Fibroblast of villous mesenchyme (primary cell): ENCODE data around the gene NDUFB10. TPM values are rescaled to one million over a fixed set of nuclear protein-coding genes. Genes with fewer than 3 reads are reported as not detected.

Experiments used
- DNase-seq: peaks from one replicate; pipeline ENCODE4 v3.0.0-alpha.2; 2010; ENCODE audit warnings: low read depth
- H3K4me3 ChIP-seq: 2 replicates; pipeline ENCODE4 v1.5.1; 2011; ENCODE audit warnings: low read depth, mild to moderate bottlenecking, low read length
- total RNA-seq: library from RNA; depleted of rRNA; stranded (reverse); fragments of >200 nt; gene quantifications from 2 replicates; pipeline ENCODE4 v1.2.3, GENCODE V29; 2012
- TF ChIP-seq, protein P1 (sequence below): IDR thresholded peaks from 2 replicates; pipeline ENCODE4 v1.5.1; 2012; ENCODE audit warnings: low read depth, mild to moderate bottlenecking, low read length; ENCODE audit not compliant: insufficient read depth

NDUFB10 gene
- total RNA-seq, 1 donor, result 87.2 TPM

DNA sequence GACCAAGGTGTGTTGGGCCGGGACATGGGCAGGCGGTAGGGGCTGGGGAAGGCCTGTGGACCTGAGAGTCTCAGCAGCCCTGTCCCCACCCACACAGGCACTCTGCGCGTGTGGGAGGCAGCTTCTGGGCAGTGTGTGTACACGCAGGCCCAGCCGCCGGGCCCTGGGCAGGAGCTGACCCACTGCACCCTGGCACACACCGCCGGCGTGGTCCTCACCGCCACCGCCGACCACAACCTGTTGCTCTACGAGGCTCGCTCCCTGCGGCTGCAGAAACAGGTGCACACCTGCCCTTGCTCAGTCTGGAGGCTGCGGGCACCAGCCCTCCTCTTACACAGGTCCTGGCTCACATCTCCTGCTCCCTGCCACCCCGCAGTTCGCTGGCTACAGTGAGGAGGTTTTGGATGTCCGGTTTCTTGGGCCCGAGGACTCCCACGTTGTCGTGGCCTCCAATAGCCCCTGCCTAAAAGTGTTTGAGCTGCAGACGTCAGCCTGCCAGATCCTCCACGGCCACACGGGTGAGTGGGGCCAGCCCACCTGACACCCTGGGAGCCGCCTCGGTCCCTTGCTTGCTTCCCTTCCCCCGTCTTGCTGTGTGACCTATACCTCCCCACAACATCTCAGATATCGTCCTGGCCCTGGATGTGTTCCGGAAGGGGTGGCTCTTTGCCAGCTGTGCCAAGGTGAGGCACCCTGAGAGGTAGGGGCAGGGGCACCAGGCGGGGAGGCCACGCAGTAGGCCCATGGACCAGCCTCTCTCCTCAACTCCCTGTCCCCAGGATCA, 16.3 kb downstream of the NDUFB10 start:
- DNase-seq, result no peak
- TF ChIP-seq, protein P1, sequence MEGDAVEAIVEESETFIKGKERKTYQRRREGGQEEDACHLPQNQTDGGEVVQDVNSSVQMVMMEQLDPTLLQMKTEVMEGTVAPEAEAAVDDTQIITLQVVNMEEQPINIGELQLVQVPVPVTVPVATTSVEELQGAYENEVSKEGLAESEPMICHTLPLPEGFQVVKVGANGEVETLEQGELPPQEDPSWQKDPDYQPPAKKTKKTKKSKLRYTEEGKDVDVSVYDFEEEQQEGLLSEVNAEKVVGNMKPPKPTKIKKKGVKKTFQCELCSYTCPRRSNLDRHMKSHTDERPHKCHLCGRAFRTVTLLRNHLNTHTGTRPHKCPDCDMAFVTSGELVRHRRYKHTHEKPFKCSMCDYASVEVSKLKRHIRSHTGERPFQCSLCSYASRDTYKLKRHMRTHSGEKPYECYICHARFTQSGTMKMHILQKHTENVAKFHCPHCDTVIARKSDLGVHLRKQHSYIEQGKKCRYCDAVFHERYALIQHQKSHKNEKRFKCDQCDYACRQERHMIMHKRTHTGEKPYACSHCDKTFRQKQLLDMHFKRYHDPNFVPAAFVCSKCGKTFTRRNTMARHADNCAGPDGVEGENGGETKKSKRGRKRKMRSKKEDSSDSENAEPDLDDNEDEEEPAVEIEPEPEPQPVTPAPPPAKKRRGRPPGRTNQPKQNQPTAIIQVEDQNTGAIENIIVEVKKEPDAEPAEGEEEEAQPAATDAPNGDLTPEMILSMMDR, result no peak

DNA sequence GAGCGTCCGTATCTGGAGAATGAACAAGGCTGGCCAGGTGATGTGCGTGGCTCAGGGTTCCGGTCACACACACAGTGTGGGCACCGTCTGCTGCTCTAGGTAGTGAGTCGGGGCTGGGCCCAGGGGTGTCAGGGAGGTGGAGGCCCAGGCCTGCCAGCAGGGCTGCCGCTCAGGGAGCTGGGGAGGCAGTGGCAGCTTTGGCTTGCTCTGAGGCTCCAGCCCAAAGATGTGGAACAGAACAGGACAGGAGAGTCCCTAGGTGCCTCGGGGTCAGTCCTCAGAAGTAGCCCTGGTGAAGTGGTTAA, 16.8 kb downstream of the NDUFB10 start:
- TF ChIP-seq, protein P1, result no peak
- DNase-seq, result no peak
- no peak overlapping the region for H3K4me3 ChIP-seq

More for the DNA sequence above, 16.3 kb downstream of the NDUFB10 start:
- H3K4me3 ChIP-seq, result no peak overlapping the region

DNA sequence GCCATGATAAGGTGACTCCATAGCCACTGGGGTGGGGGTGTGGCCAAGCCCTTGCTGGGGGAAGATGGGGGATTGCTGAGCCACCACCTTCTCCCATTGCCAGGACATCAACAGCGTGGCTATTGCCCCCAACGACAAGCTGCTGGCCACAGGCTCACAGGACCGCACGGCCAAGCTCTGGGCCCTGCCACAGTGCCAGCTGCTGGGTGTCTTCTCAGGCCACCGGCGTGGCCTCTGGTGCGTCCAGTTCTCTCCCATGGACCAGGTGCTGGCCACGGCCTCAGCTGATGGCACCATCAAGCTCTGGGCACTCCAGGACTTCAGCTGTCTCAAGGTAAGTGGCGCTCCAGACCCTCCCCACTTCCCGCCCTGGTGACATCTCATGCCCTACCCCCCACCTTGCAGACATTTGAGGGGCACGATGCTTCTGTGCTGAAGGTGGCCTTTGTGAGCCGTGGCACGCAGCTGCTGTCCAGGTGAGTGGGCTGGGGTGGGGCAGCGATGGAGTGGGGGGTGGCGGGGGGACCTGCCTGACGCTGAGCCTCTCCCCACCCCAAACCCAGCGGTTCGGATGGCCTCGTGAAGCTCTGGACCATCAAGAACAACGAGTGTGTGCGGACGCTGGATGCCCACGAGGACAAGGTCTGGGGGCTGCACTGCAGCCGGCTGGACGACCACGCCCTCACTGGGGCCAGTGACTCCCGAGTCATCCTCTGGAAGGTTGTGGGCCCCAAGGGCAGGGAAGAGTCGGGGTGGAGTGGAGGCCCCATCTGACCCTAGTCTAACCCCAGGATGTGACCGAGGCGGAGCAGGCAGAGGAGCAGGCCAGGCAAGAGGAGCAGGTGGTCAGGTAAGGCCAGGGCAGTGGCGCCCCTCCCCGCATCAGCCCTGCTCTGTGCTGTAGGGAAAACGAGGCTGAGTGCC, 17.9 kb downstream of the NDUFB10 start:
- no peak for DNase-seq
- H3K4me3 ChIP-seq, result no peak overlapping the region
- TF ChIP-seq, protein P1, result no peak

DNA sequence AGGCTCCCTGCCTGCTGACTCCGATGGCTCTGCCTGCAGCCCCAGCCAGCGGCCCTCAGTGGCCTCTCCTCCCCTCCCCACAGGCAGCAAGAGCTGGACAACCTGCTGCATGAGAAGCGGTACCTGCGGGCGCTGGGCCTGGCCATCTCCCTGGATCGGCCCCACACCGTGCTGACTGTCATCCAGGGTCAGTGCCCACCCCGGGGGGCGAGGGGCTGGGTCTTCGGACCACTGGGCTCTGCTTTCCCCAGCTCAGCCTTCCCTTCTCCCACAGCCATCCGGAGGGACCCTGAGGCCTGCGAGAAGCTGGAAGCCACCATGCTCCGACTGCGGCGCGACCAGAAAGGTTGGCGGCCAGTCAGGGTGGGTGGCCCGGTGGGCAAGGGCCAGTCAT, 18.5 kb downstream of the NDUFB10 start:
- no peak overlapping the region for H3K4me3 ChIP-seq
- no peak for DNase-seq
- TF ChIP-seq, protein P1, result no peak

DNA sequence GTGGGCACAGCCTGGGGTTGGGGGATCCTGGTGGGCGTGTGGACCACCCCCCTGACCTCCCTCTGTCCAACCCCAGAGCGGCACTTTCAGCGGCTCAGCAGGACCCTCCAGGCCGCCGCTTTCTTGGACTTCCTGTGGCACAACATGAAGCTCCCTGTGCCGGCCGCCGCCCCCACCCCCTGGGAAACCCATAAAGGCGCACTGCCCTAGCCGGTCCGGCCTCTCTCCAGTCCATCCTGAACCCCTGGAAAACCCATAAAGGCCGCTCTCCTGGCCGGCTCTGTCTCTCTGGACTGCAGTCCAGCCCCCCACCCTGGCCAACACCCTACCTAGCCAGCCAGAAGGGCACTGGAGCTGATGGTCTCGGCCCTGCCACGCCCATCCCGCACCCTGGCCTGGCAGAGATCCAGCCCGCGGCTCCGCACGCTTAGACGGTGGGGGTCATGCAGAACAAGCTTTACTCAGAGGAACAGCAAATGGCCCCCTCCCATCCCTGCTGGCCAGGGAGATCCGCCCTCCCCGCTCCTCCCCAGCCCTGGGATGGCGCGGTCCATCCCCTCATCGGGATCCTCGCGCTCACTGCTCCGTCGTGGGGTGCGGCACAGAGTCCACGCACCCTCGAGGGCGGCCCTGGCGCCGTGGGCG, 19.3 kb downstream of the NDUFB10 start:
- TF ChIP-seq, protein P1, result no peak
- no peak for DNase-seq
- H3K4me3 ChIP-seq, result no peak overlapping the region

DNA sequence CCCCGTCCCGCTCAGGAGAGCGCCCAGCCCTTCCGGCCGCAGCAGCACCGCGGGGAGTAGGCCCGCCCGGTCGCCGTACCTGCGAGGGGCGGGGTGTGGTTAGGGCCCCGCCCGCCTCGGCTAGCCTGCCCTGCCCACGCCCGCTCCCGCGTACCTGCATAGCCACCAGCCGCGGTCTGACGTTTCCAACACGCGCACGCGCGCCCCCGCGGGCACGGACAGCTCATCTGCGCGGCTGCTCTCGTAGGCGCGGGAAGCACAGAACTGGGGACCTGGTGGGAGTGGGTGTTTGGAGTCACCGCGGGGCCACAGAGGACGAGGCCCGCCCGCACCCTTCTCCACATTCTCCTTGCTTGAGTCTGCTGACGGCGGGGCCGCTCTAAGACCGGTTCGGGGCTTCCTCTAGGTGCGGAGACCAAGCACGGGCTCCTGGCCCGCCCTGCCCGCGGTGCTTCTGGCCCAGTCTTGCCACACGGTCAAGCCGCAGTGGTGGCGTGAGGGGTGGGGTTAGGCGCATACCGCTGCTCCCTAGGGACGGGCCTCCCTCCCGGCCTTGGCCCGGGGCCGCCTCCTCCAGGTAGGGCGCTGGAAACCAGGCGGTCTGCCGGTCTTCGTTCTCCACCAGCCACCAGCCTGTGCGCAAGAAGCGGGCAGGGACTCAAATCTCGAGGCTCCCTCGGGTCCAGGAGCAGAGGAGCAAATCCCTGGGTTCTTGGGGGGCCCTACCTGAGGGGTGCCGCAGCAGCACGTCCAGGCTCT, 20.1 kb downstream of the NDUFB10 start:
- TF ChIP-seq, protein P1, result no peak
- no peak for DNase-seq
- H3K4me3 ChIP-seq, result no peak overlapping the region
